NCI-H1105 (cell line): ENCODE measurements around the gene ECT2.
"Not testable (repeated sequence)": the region's sequence is repeated elsewhere in the genome, so short reads cannot be mapped to it uniquely, and the experiment has no call there.

Experiments
- DNase-seq: peaks from one replicate; lab custom pipeline; 2025; lab: John Stamatoyannopoulos, UW

The ECT2 gene

GRCh38 chr3:172866726-172867350 lies 116.3 kb downstream of the ECT2 start:
- DNase-seq, result not testable (repeated sequence)

- peak; percentile 91 for DNase-seq
Observed at GRCh38 chr3:172868582-172869200, 118.2 kb downstream of the ECT2 start.

DNA sequence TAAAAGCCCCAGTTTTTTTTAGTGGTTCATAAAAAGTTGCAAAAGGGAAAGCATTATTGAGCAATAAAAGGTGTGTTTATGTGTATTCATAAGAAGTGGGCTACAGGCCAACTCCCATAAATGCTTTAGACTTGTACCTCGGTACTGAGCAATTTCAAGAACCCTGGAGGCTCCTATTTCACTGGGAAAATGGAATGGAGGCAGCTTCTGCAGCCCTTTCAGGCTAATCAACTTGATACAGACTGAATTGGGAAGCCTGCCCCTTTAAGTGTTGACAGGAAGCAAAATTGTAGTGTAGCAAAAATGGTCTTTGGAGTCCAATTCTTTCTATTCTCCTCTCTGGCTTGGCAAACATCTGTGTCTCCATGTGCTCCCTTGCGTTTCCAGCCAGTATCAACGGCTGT lies 118.8 kb downstream of the ECT2 start:
- peak; percentile 95 for DNase-seq

DNA sequence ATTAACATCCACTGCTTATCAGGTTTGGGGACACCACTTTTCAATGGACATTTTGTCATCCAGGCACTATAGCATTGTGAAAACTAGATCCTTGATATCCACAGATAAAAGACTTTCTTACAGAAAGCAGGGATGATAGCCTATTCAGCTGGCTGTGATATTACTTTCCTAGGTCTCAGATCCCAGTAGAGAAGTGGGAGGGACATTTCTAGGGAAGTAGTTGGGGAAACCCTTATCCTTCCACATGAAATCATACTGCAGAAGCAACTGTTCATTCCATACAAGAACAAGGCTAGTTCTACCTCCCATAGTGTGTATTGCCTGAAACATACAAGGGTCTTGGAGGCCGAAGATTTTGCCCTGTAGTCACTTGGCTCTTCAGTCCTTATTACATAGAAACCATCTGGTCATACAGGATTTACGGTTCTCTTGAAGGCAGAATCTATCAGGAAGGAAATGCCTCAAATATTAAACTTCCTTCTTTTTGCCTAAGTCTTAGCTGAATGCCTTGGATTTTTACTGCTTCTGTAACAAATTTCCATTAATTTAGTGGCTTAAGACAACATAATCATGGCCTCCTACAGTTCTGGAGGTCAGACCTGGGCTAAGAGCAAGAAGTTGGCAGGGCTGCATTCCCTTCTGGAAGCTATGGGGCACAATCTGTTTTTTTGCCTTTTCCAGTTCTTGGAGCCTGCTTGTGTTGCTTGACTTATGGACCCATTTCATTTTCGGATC lies 119.4 kb downstream of the ECT2 start:
- DNase-seq, result no peak
